GM23248 (cell line): ENCODE measurements around the gene ACLY. TPM values are rescaled to one million over a fixed set of nuclear protein-coding genes. Genes with fewer than 3 reads are reported as not detected.

ENCODE experiments used
- DNase-seq: peaks from one replicate; pipeline ENCODE4 v3.0.0-alpha.2; 2015
- H2AFZ ChIP-seq: fragments of 200-600 bp; sonication (generic); 2 replicates; pipeline ENCODE4 v1.6.1; 2016; ENCODE audit warnings: antibody characterized with exemption
- H3F3A ChIP-seq: fragments of 200-600 bp; sonication (generic); 2 replicates; pipeline ENCODE4 v1.6.1; 2016; ENCODE audit warnings: mild to moderate bottlenecking, antibody characterized with exemption, mixed run types; ENCODE audit not compliant: insufficient read depth
- H3K27ac ChIP-seq: fragments of 200-600 bp; sonication (generic); 2 replicates; pipeline ENCODE4 v1.5.1; 2016; ENCODE audit warnings: mild to moderate bottlenecking
- H3K27me3 ChIP-seq: fragments of 200-600 bp; sonication (generic); replicated peaks from 2 replicates; pipeline ENCODE4 v1.6.1; 2016; ENCODE audit warnings: mild to moderate bottlenecking; ENCODE audit not compliant: insufficient read depth
- H3K36me3 ChIP-seq: fragments of 200-600 bp; sonication (generic); 2 replicates; pipeline ENCODE4 v1.6.1; 2016; ENCODE audit warnings: low read depth, mild to moderate bottlenecking
- H3K4me1 ChIP-seq: fragments of 200-600 bp; sonication (generic); 2 replicates; pipeline ENCODE4 v1.6.1; 2016; ENCODE audit warnings: mild to moderate bottlenecking; ENCODE audit not compliant: insufficient read depth
- H3K4me2 ChIP-seq: fragments of 200-600 bp; sonication (generic); one replicate; pipeline ENCODE4 v1.6.1; 2016; ENCODE audit warnings: mild to moderate bottlenecking; ENCODE audit not compliant: unreplicated experiment
- H3K4me3 ChIP-seq: fragments of 200-600 bp; sonication (generic); 2 replicates; pipeline ENCODE4 v1.5.1; 2016; ENCODE audit warnings: mild to moderate bottlenecking
- H3K79me2 ChIP-seq: fragments of 200-600 bp; sonication (generic); 2 replicates; pipeline ENCODE4 v1.6.1; 2016; ENCODE audit warnings: mild to moderate bottlenecking; ENCODE audit not compliant: insufficient read depth
- H3K9ac ChIP-seq: fragments of 200-600 bp; sonication (generic); 2 replicates; pipeline ENCODE4 v1.6.1; 2016; ENCODE audit warnings: mild to moderate bottlenecking
- H3K9me2 ChIP-seq: fragments of 200-600 bp; sonication (generic); 2 replicates; pipeline ENCODE4 v1.6.1; 2016; ENCODE audit warnings: mixed run types, mild to moderate bottlenecking, moderate library complexity; ENCODE audit not compliant: insufficient read depth
- H3K9me3 ChIP-seq: fragments of 200-600 bp; sonication (generic); one replicate; pipeline ENCODE4 v1.6.1; 2017; ENCODE audit warnings: low read depth
- H4K20me1 ChIP-seq: fragments of 200-600 bp; sonication (generic); 2 replicates; pipeline ENCODE4 v1.6.0; 2016; ENCODE audit not compliant: insufficient read depth
- EZH2 ChIP-seq: fragments of 200-600 bp; sonication (generic); IDR thresholded peaks from 2 replicates; pipeline ENCODE4 v1.6.1; 2018; ENCODE audit warnings: antibody characterized with exemption, mild to moderate bottlenecking; ENCODE audit not compliant: insufficient read depth, poor library complexity, severe bottlenecking
- EZH2phosphoT487 ChIP-seq: fragments of 200-600 bp; sonication (generic); IDR thresholded peaks from 2 replicates; pipeline ENCODE4 v1.6.1; 2018; ENCODE audit warnings: antibody characterized with exemption, moderate library complexity, mild to moderate bottlenecking, low read depth; ENCODE audit not compliant: insufficient read depth
- WGBS, 2 experiments: methylation state at CpG; one replicate each; pipeline ENCODE4 v1.1.6; 2015 to 2017; ENCODE audit warnings: low lambda C conversion rate in 2 of 2, low coverage in 1 of 2; ENCODE audit errors: missing lambda C conversion rate in 2 of 2; 5-methylcytosine and 5-hydroxymethylcytosine counted together
- in situ Hi-C: fragments of 300-500 bp; cut with MboI; formaldehyde crosslinking; loops from 2 replicates; pipeline ENCODE4 v1.15.0; 2020
- polyA plus RNA-seq: library from polyadenylated mRNA; unstranded; fragments of >200 nt; fragmentation: Nextera tagmentation; extraction: Ambion mirVana; gene quantifications from 2 replicates; pipeline ENCODE4 v1.2.1, GENCODE V29; 2016
- total RNA-seq: library from RNA; depleted of rRNA; stranded (reverse); fragments of >200 nt; shearing (Covaris generic); gene quantifications from 2 replicates; pipeline ENCODE4 v1.2.3, GENCODE V29; 2014

ACLY gene
- total and polyA plus RNA-seq, 2 experiments from 2014 or later: 101 to 144 TPM

DNA sequence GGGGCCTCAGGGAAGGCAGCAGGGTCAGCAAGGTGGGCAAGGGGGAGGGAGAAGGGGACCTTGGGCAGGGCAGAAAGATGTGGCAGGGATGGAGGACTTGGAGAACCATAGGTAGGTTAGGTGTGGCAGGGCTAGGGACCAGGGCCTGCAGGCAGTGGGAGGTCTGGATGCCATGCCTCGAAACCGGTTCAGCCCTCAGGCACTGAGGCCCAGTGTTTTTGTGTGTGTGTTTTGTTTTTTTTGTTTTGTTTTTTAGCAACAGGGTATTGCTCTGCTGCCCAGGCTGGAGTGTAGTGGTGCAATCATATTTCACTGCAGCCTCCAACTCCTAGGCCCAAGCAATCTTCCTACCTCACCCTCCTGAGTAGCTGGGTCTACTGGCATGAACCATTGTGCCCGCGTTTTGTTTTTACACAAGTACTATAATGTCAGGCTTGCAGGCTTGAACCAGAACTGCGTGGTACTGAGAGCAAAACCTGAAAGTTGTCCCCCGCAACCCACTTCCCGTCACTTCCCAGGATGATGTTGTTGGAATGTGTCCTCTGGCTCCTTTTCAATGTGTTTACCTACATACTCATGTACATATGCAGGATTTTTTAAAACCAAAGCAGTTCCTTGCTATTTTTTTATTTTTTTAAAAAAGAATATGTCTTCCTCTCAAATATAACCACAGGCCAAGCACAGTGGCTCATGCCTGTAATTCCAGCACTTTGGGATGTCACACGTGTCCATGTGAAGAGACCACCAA is 24.0 kb upstream of the ACLY start:
- no peaks in the 10 kb centered on the region for H3K79me2 ChIP-seq
- no peak for DNase-seq
- no peaks in the 10 kb centered on the region for H3K4me1 ChIP-seq
- H3K27ac ChIP-seq: no peak overlapping the region
- H3K36me3 ChIP-seq: no peaks in the 10 kb centered on the region
- no peak overlapping the region for H3K4me3 ChIP-seq
- 96 to 97% methylated on average over 8 of the region's 8 CpGs for WGBS, 2 experiments
- no peaks in the 10 kb centered on the region for H4K20me1 ChIP-seq
- no peak for TF ChIP-seq EZH2phosphoT487
- no peak for TF ChIP-seq EZH2
- in situ Hi-C loops: no loop called here
- H3F3A ChIP-seq: no peaks in the 10 kb centered on the region
- H2AFZ ChIP-seq: no peak overlapping the region
- H3K9ac ChIP-seq: no peak overlapping the region
- H3K4me2 ChIP-seq: no peak overlapping the region
- no peaks in the 10 kb centered on the region for H3K27me3 ChIP-seq
- no peaks in the 10 kb centered on the region for H3K9me2 ChIP-seq
- H3K9me3 ChIP-seq: no peaks in the 10 kb centered on the region

DNA sequence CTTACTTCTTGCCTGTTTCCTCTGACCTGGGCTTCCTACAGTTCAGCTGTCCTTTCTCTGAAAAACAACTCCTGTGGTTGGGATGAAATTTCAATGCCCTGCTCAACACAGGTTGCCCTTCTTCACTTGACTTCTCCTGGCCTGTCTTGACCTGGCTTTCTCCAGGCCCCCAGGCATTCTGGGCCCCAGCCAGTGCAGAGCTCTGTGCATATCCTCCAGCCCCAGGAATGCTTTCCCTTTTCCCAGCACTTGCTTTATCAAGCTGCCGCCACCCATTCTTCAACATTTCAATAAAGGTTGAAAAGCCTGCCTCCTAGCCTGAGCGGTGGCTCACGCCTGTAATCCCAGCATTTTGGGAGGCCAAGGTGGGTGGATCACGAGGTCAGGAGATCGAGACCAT is 22.4 kb upstream of the ACLY start:
- Histone ChIP-seq H3K4me3 (no peak overlapping the region), H3K36me3 (no peaks in the 10 kb centered on the region), H3K27me3 (no peaks in the 10 kb centered on the region), H3K27ac (no peak overlapping the region), H3K9me2 (no peaks in the 10 kb centered on the region), H3K4me2 (no peak overlapping the region), H3K9me3 (no peaks in the 10 kb centered on the region), H3K9ac (no peak overlapping the region), H3K79me2 (no peaks in the 10 kb centered on the region), H2AFZ (no peak overlapping the region), H4K20me1 (no peaks in the 10 kb centered on the region), H3F3A (no peaks in the 10 kb centered on the region), H3K4me1 (no peaks in the 10 kb centered on the region)
- in situ Hi-C loops: no loop called here
- TF ChIP-seq EZH2 (no peak), EZH2phosphoT487 (no peak)
- DNase-seq: no peak
- WGBS, 2 experiments: 84 to 90% methylated on average over 5 of the region's 5 CpGs

DNA sequence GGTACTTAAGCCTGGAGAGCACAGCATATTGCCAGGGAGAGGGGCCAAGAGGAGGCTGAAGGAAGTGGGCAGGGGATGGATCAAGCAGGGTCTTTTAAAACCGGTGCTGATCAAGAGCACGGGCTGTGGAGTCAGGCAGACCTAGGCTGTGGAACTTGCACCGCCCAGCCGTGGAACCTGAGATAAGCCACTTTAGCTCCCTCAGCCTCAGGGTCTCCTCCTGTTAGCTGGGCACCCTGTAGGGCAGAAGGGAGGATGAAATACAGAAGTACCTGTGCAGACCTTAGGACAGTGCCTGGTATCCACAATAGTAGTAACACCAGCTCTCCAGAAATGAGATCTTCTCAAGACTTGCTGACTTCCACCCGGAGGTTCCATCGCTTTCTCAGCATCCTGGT is 20.9 kb upstream of the ACLY start:
- Histone ChIP-seq H3K4me3 (no peak overlapping the region), H3K4me1 (no peaks in the 10 kb centered on the region), H4K20me1 (no peaks in the 10 kb centered on the region), H3K27ac (no peak overlapping the region), H3K36me3 (no peaks in the 10 kb centered on the region), H3K27me3 (no peaks in the 10 kb centered on the region), H3F3A (no peaks in the 10 kb centered on the region), H3K9ac (no peak overlapping the region), H3K9me2 (no peaks in the 10 kb centered on the region), H3K4me2 (no peak overlapping the region), H3K9me3 (no peaks in the 10 kb centered on the region), H3K79me2 (no peaks in the 10 kb centered on the region), H2AFZ (no peak overlapping the region)
- TF ChIP-seq EZH2phosphoT487: no peak
- TF ChIP-seq EZH2: no peak
- DNase-seq: no peak
- in situ Hi-C loops: no loop called here
- whole genome bisulfite sequencing, 2 experiments: 85 to 87% methylated on average over 6 of the region's 6 CpGs

DNA sequence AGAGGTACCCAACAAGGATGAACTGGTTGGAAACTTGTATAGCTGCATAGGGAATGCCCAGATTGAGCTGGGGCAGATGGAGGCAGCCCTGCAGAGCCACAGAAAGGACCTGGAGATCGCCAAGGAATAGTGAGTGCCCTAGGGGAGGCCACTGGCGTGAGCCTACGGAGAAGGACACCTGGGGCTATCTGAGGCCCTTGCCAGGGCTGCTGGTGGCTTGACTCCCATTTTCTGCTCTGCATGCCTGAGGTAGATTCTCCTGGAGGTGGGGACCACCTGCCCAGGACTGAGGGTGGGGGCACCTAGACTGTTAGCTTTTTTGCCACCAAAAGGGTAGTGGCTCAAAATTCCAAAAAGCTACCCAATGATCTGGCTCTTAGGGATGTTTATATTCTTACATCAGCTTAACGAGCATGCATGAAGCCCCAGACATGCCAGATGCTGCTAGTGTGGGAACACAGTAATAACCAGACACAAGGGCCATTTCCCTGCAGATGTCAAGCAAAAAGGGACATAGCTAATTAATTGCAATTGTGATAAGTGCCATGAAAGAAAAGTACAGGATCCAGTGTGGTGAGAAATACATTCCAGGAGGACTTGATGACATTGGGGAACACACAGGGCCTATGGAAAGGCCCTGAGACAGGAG is 20.4 kb upstream of the ACLY start:
- no peaks in the 10 kb centered on the region for H3F3A ChIP-seq
- H3K27ac ChIP-seq: no peak overlapping the region
- no peak overlapping the region for H2AFZ ChIP-seq
- no peaks in the 10 kb centered on the region for H3K4me1 ChIP-seq
- TF ChIP-seq EZH2phosphoT487 (no peak), EZH2 (no peak)
- H3K9me3 ChIP-seq: no peaks in the 10 kb centered on the region
- 58 to 66% methylated on average over 4 of the region's 4 CpGs for WGBS, 2 experiments
- H3K9me2 ChIP-seq: no peaks in the 10 kb centered on the region
- H3K4me2 ChIP-seq: no peak overlapping the region
- H3K27me3 ChIP-seq: no peaks in the 10 kb centered on the region
- H3K9ac ChIP-seq: no peak overlapping the region
- no peaks in the 10 kb centered on the region for H3K79me2 ChIP-seq
- in situ Hi-C loops: no loop called here
- no peak overlapping the region for H3K4me3 ChIP-seq
- DNase-seq: no peak
- no peaks in the 10 kb centered on the region for H3K36me3 ChIP-seq
- H4K20me1 ChIP-seq: no peaks in the 10 kb centered on the region
